Measurements from ENCODE around the gene TCERG1L.

The TCERG1L gene

GRCh38 chr10:131161087-131161486 is 150.4 kb downstream of the TCERG1L start:
- DNase-seq (ENCODE audit: extremely low spot score) = no peak
- TF ChIP-seq CTCF (IDR thresholded peaks at IDR 0.05; ENCODE audit: control extremely low read depth, extremely low read depth, low read depth, missing control alignments) = no peak
- ChIA-PET POLR2A (no interaction called here), CTCF (no interaction called here)

GRCh38 chr10:131160219-131160875 is 151.2 kb downstream of the TCERG1L start:
- CTCF ChIA-PET = no interaction called here
- TF ChIP-seq CTCF (IDR thresholded peaks at IDR 0.05; ENCODE audit: control extremely low read depth, extremely low read depth, low read depth, missing control alignments) = no peak
- DNase-seq (ENCODE audit: extremely low spot score) = no peak
- POLR2A ChIA-PET = no interaction called here

- DNase-seq (ENCODE audit: extremely low spot score) = no peak
- CTCF ChIA-PET = no interaction called here
- TF ChIP-seq CTCF (IDR thresholded peaks at IDR 0.05; ENCODE audit: control extremely low read depth, extremely low read depth, low read depth, missing control alignments) = no peak
- POLR2A ChIA-PET = no interaction called here
Observed at GRCh38 chr10:131159771-131160170, 151.8 kb downstream of the TCERG1L start.

GRCh38 chr10:131158695-131159094 is 152.8 kb downstream of the TCERG1L start:
- TF ChIP-seq CTCF (IDR thresholded peaks at IDR 0.05; ENCODE audit: control extremely low read depth, extremely low read depth, low read depth, missing control alignments) = no peak
- ChIA-PET POLR2A (no interaction called here), CTCF (no interaction called here)
- DNase-seq (ENCODE audit: extremely low spot score) = no peak

- POLR2A ChIA-PET = no interaction called here
- CTCF ChIA-PET = no interaction called here
- TF ChIP-seq CTCF (IDR thresholded peaks at IDR 0.05; ENCODE audit: control extremely low read depth, extremely low read depth, low read depth, missing control alignments) = no peak
- DNase-seq (ENCODE audit: extremely low spot score) = no peak
Observed at GRCh38 chr10:131157899-131158298, 153.6 kb downstream of the TCERG1L start.

- TF ChIP-seq CTCF (IDR thresholded peaks at IDR 0.05; ENCODE audit: control extremely low read depth, extremely low read depth, low read depth, missing control alignments) = no peak
- DNase-seq (ENCODE audit: extremely low spot score) = no peak
- ChIA-PET POLR2A (no interaction called here), CTCF (no interaction called here)
Observed at GRCh38 chr10:131155876-131156230, 155.7 kb downstream of the TCERG1L start.
